ENCODE measurements around the gene MRTFA. TPM values are rescaled to one million over a fixed set of nuclear protein-coding genes. Genes with fewer than 3 reads are reported as not detected.

The MRTFA gene
- total and polyA plus RNA-seq, 2 of the 13 experiments (the other 11 are each of a cell fraction or from before 2014, with no cell fraction given) = 2.4 to 8.2 TPM

DNA sequence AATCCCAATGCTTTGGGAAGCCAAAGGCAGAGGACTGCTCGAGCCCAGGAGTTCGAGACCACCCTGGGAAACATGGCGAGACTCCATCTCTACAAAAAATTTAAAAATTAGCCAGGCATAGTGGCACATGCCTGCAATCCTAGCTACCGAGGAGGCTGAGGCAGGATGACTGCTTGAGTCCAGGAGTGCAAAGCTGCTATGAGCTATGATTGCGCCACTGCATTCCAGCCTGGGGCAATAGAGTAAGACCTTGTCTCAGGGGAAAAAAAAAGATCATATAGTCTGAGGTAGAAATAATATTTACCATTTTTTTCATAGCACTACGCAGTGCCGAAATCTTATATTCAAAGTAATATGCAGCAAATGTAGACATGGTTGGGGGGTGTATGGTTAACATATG lies 47.8 kb downstream of the MRTFA start (continued):
- TF ChIP-seq HDAC1 (CRISPR knock-in tag; IDR thresholded peaks at IDR 0.05) = peak; percentile 73
- no peak for TF ChIP-seq MATR3 (CRISPR knock-in tag; IDR thresholded peaks at IDR 0.05)
- TF ChIP-seq ZBTB20 (CRISPR knock-in tag; IDR thresholded peaks at IDR 0.05; ENCODE audit: borderline replicate concordance, low read depth) = peak; percentile 27; the same call in 1 of the 2 replicates
- TF ChIP-seq ZNF431 (CRISPR knock-in tag; IDR thresholded peaks at IDR 0.05; ENCODE audit: borderline replicate concordance, low read depth) = no peak
- peak; percentile 61 for TF ChIP-seq ASH2L (IDR thresholded peaks at IDR 0.05; ENCODE audit: insufficient read length, low read depth, low read length)
- no peak for TF ChIP-seq ARNT2 (CRISPR knock-in tag; IDR thresholded peaks at IDR 0.05; ENCODE audit: low read depth)
- TF ChIP-seq RCOR2 (CRISPR knock-in tag; IDR thresholded peaks at IDR 0.05) = peak; percentile 85; the same call in 1 of the 2 replicates
- TF ChIP-seq LCORL (IDR thresholded peaks at IDR 0.05) = no peak
- peak; percentile 68 for TF ChIP-seq LCORL (CRISPR knock-in tag; IDR thresholded peaks at IDR 0.05)
- TF ChIP-seq, protein P1, sequence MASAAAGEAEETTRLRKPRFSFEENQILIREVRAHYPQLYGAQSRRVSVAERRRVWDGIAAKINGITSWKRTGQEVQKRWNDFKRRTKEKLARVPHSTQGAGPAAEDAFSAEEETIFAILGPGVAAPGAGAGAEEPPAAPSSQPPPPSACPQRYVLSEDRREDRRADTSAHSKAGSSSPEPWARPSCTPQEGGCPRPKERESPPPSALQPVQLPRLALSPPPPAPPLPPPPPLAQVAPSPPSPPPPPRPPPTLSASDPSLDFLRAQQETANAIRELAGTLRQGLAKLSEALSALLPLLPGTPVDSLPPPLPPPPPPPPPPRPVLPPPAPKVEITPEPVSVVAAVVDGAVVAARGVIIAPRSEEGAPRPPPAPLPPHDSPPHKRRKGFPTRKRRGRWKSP (CRISPR knock-in tag; IDR thresholded peaks at IDR 0.05) = no peak
- no peak for TF ChIP-seq NBN (conservative IDR thresholded peaks at IDR 0.05)
- TF ChIP-seq PHB2 (IDR thresholded peaks at IDR 0.05; ENCODE audit: partially characterized antibody) = no peak
- no peak for TF ChIP-seq ZNF460 (CRISPR knock-in tag; IDR thresholded peaks at IDR 0.05; ENCODE audit: borderline replicate concordance)
- TF ChIP-seq, protein P2, sequence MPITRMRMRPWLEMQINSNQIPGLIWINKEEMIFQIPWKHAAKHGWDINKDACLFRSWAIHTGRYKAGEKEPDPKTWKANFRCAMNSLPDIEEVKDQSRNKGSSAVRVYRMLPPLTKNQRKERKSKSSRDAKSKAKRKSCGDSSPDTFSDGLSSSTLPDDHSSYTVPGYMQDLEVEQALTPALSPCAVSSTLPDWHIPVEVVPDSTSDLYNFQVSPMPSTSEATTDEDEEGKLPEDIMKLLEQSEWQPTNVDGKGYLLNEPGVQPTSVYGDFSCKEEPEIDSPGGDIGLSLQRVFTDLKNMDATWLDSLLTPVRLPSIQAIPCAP (CRISPR knock-in tag; IDR thresholded peaks at IDR 0.05; ENCODE audit: low read depth) = no peak
- TF ChIP-seq, protein P3, sequence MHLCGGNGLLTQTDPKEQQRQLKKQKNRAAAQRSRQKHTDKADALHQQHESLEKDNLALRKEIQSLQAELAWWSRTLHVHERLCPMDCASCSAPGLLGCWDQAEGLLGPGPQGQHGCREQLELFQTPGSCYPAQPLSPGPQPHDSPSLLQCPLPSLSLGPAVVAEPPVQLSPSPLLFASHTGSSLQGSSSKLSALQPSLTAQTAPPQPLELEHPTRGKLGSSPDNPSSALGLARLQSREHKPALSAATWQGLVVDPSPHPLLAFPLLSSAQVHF (CRISPR knock-in tag; IDR thresholded peaks at IDR 0.05) = no peak
- TF ChIP-seq PITX1 (CRISPR knock-in tag; IDR thresholded peaks at IDR 0.05) = peak; percentile 73; the same call in 1 of the 2 replicates
- TF ChIP-seq ZNF496 (CRISPR knock-in tag; IDR thresholded peaks at IDR 0.05; ENCODE audit: insufficient replicate concordance) = no peak
- TF ChIP-seq, protein P4, sequence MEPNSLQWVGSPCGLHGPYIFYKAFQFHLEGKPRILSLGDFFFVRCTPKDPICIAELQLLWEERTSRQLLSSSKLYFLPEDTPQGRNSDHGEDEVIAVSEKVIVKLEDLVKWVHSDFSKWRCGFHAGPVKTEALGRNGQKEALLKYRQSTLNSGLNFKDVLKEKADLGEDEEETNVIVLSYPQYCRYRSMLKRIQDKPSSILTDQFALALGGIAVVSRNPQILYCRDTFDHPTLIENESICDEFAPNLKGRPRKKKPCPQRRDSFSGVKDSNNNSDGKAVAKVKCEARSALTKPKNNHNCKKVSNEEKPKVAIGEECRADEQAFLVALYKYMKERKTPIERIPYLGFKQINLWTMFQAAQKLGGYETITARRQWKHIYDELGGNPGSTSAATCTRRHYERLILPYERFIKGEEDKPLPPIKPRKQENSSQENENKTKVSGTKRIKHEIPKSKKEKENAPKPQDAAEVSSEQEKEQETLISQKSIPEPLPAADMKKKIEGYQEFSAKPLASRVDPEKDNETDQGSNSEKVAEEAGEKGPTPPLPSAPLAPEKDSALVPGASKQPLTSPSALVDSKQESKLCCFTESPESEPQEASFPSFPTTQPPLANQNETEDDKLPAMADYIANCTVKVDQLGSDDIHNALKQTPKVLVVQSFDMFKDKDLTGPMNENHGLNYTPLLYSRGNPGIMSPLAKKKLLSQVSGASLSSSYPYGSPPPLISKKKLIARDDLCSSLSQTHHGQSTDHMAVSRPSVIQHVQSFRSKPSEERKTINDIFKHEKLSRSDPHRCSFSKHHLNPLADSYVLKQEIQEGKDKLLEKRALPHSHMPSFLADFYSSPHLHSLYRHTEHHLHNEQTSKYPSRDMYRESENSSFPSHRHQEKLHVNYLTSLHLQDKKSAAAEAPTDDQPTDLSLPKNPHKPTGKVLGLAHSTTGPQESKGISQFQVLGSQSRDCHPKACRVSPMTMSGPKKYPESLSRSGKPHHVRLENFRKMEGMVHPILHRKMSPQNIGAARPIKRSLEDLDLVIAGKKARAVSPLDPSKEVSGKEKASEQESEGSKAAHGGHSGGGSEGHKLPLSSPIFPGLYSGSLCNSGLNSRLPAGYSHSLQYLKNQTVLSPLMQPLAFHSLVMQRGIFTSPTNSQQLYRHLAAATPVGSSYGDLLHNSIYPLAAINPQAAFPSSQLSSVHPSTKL (CRISPR knock-in tag; IDR thresholded peaks at IDR 0.05) = peak; percentile 94
- no peak for TF ChIP-seq ZNF569 (CRISPR knock-in tag; IDR thresholded peaks at IDR 0.05; ENCODE audit: borderline replicate concordance)
- TF ChIP-seq, protein P5, sequence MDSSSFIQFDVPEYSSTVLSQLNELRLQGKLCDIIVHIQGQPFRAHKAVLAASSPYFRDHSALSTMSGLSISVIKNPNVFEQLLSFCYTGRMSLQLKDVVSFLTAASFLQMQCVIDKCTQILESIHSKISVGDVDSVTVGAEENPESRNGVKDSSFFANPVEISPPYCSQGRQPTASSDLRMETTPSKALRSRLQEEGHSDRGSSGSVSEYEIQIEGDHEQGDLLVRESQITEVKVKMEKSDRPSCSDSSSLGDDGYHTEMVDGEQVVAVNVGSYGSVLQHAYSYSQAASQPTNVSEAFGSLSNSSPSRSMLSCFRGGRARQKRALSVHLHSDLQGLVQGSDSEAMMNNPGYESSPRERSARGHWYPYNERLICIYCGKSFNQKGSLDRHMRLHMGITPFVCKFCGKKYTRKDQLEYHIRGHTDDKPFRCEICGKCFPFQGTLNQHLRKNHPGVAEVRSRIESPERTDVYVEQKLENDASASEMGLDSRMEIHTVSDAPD (CRISPR knock-in tag; IDR thresholded peaks at IDR 0.05) = 0 out of 2 replicates have a peak, but pooled peaks have one; percentile 58
- no peak for TF ChIP-seq ZNF747 (CRISPR knock-in tag; IDR thresholded peaks at IDR 0.05; ENCODE audit: borderline replicate concordance)
- TF ChIP-seq NKX3-1 (CRISPR knock-in tag; IDR thresholded peaks at IDR 0.05) = no peak

Measured in HepG2 (cell line).